ENCODE results near the gene DEPP1.

DEPP1 gene

GRCh38 chr10:44993226-44993921, 14.8 kb upstream of the DEPP1 start:
- DNase-seq, result no peak

- no peak for DNase-seq
These were observed 14.2 kb upstream of the DEPP1 start for GRCh38 chr10:44992732-44993225.

- DNase-seq, result no peak
These were observed 13.6 kb upstream of the DEPP1 start for GRCh38 chr10:44992070-44992731.

- no peak for DNase-seq
These were observed 13.0 kb upstream of the DEPP1 start for GRCh38 chr10:44991571-44991970.

GRCh38 chr10:44990965-44991364, 12.4 kb upstream of the DEPP1 start:
- DNase-seq, result no peak

GRCh38 chr10:44990302-44990655, 11.7 kb upstream of the DEPP1 start:
- no peak for DNase-seq

GRCh38 chr10:44989597-44990301, 11.1 kb upstream of the DEPP1 start:
- DNase-seq, result no peak

- no peak for DNase-seq
These were observed 10.5 kb upstream of the DEPP1 start for GRCh38 chr10:44988957-44989585.

GRCh38 chr10:44986670-44987069, 8.1 kb upstream of the DEPP1 start:
- no peak for DNase-seq

- DNase-seq, result no peak
These were observed 7.6 kb upstream of the DEPP1 start for GRCh38 chr10:44986179-44986578.

GRCh38 chr10:44985175-44985681, 6.6 kb upstream of the DEPP1 start:
- DNase-seq, result no peak

GRCh38 chr10:44984671-44985101, 6.1 kb upstream of the DEPP1 start:
- DNase-seq, result no peak

- no peak for DNase-seq
These were observed 5.3 kb upstream of the DEPP1 start for GRCh38 chr10:44983895-44984278.

GRCh38 chr10:44983066-44983894, 4.7 kb upstream of the DEPP1 start:
- no peak for DNase-seq

GRCh38 chr10:44982496-44982895, 3.9 kb upstream of the DEPP1 start:
- DNase-seq, result no peak

- DNase-seq, result no peak
These were observed 3.5 kb upstream of the DEPP1 start for GRCh38 chr10:44982114-44982460.

GRCh38 chr10:44981172-44982113, 2.8 kb upstream of the DEPP1 start:
- no peak for DNase-seq

GRCh38 chr10:44980309-44981171, 1.9 kb upstream of the DEPP1 start:
- DNase-seq, result no peak

- no peak for DNase-seq
These were observed 927 bp upstream of the DEPP1 start for GRCh38 chr10:44979281-44980191.

Data from activated T-cell treated with anti-CD3 and anti-CD28 coated beads, Interleukin-2, amount 50 U/mL, for 1 hour (primary cell).